B cell (primary cell): Measurements from ENCODE around the gene PLXNA3. TPM values are rescaled to one million over a fixed set of nuclear protein-coding genes. Genes with fewer than 3 reads are reported as not detected.

ENCODE experiments used
- ATAC-seq: fragments of 200-7000 bp; cut with Tn5 transposase; one replicate; pipeline ENCODE4 v1.10.0; 2021; ENCODE audit warnings: low read depth, mild to moderate bottlenecking, moderate number of reproducible peaks, moderate library complexity
- CTCF ChIA-PET: fragments of 350-600 bp; sonication (Branson Sonifier 250); formaldehyde crosslinking; loops from one replicate; lab custom pipeline; 2021; ENCODE audit warnings: antibody characterized with exemption, inconsistent platforms; lab: Charles Lee
- POLR2A ChIA-PET: fragments of 350-600 bp; sonication (Branson Sonifier 250); formaldehyde crosslinking; loops from one replicate; lab custom pipeline; 2021; ENCODE audit warnings: antibody characterized with exemption; lab: Charles Lee
- DNase-seq: peaks from one replicate; pipeline ENCODE4 v3.0.0; 2013
- H2AFZ ChIP-seq: 2 replicates; pipeline ENCODE4 v1.6.1; 2012; ENCODE audit warnings: mild to moderate bottlenecking, low read depth, low read length; ENCODE audit not compliant: insufficient read depth, poor library complexity, severe bottlenecking
- H3K27ac ChIP-seq, 2 donors: 1 replicate in 1 of 2; 2 replicates in 1 of 2; pipeline ENCODE4 v1.5.1; 2012 to 2013; ENCODE audit warnings: low read length in 2 of 2, mild to moderate bottlenecking in 2 of 2, moderate library complexity in 1 of 2
- H3K27me3 ChIP-seq, 4 experiments: fragments of 200-600 bp in 1 of 4; sonication (generic) in 1 of 4; replicated peaks in 1 of 4; 1 replicate in 2 of 4; 2 replicates in 2 of 4; pipeline versions ENCODE4 v1.6.1 to v1.7.0; 2013 to 2016; ENCODE audit warnings: low read length in 3 of 4, mild to moderate bottlenecking in 2 of 4, mixed read lengths in 1 of 4, moderate library complexity in 1 of 4; ENCODE audit not compliant: insufficient read depth in 4 of 4, control insufficient read depth in 3 of 4; ENCODE audit errors: control extremely low read depth in 1 of 4
- H3K36me3 ChIP-seq, 2 experiments: replicated peaks in 1 of 2; 1 replicate in 1 of 2; 2 replicates in 1 of 2; pipeline versions ENCODE4 v1.6.1 to v1.7.1; 2013; ENCODE audit warnings: low read length in 1 of 2; ENCODE audit not compliant: insufficient read depth in 2 of 2, control insufficient read depth in 1 of 2; ENCODE audit errors: control extremely low read depth in 1 of 2, extremely low read depth in 1 of 2
- H3K4me1 ChIP-seq, 2 donors: fragments of 200-600 bp in 1 of 2; sonication (generic) in 1 of 2; 1 replicate in 1 of 2; 2 replicates in 1 of 2; pipeline versions ENCODE4 v1.5.1 to v1.6.1; 2013 to 2017; ENCODE audit warnings: low read length in 2 of 2; ENCODE audit not compliant: control insufficient read depth in 2 of 2, insufficient read depth in 2 of 2
- H3K4me2 ChIP-seq: replicated peaks from 2 replicates; pipeline ENCODE3; 2012; ENCODE audit warnings: mild to moderate bottlenecking, low read depth, low read length; ENCODE audit not compliant: poor library complexity, severe bottlenecking
- H3K4me3 ChIP-seq, 5 experiments: fragments of 200-600 bp in 1 of 5; sonication (generic) in 1 of 5; 1 replicate in 3 of 5; 2 replicates in 2 of 5; pipeline versions ENCODE4 v1.5.1 to v1.7.0; 2011 to 2016; ENCODE audit warnings: low read length in 4 of 5, mild to moderate bottlenecking in 4 of 5, low read depth in 2 of 5, control low read depth in 1 of 5, moderate library complexity in 1 of 5; ENCODE audit not compliant: insufficient read depth in 1 of 5; ENCODE audit errors: control extremely low read depth in 1 of 5, extremely low read depth in 1 of 5
- H3K79me2 ChIP-seq: fragments of 200-600 bp; sonication (generic); one replicate; pipeline ENCODE4 v1.6.0; 2016; ENCODE audit warnings: low read length; ENCODE audit not compliant: control insufficient read depth, insufficient read depth
- H3K9ac ChIP-seq: fragments of 200-600 bp; sonication (generic); 2 replicates; pipeline ENCODE4 v1.6.1; 2017; ENCODE audit warnings: mild to moderate bottlenecking, low read length, moderate library complexity
- H3K9me3 ChIP-seq, 3 donors: one replicate each; pipeline versions ENCODE4 v1.6.1 to v1.7.1; 2013; ENCODE audit warnings: low read length in 2 of 3; ENCODE audit not compliant: control insufficient read depth in 2 of 3, insufficient read depth in 1 of 3; ENCODE audit errors: control extremely low read depth in 1 of 3
- H4K20me1 ChIP-seq: 2 replicates; pipeline ENCODE4 v1.6.0; 2012; ENCODE audit warnings: mild to moderate bottlenecking, low read length; ENCODE audit not compliant: insufficient read depth, control insufficient read depth, poor library complexity, severe bottlenecking
- H3K27ac Mint-ChIP-seq: one replicate; pipeline ENCODE4 v1.8.0; 2021; ENCODE audit warnings: mixed read lengths
- H3K27me3 Mint-ChIP-seq: one replicate; pipeline ENCODE4 v1.8.0; 2021; ENCODE audit warnings: mixed read lengths
- H3K4me1 Mint-ChIP-seq: one replicate; pipeline ENCODE4 v1.8.0; 2021; ENCODE audit warnings: mixed read lengths
- H3K4me3 Mint-ChIP-seq: one replicate; pipeline ENCODE4 v1.8.0; 2021; ENCODE audit warnings: mixed read lengths
- H3K9me3 Mint-ChIP-seq: one replicate; pipeline ENCODE4 v1.8.0; 2022; ENCODE audit warnings: mixed read lengths; ENCODE audit not compliant: insufficient read depth
- CTCF ChIP-seq: fragments of 200-600 bp; IDR thresholded peaks from one replicate; pipeline ENCODE4 v1.8.0; 2022; ENCODE audit warnings: antibody characterized with exemption, mild to moderate bottlenecking
- EZH2 ChIP-seq: IDR thresholded peaks from 2 replicates; pipeline ENCODE4 v1.6.1; 2012; ENCODE audit warnings: borderline replicate concordance, low read depth, mild to moderate bottlenecking, moderate library complexity, low read length; ENCODE audit not compliant: insufficient read depth, poor library complexity, severe bottlenecking
- WGBS: methylation state at CpG from one replicate; pipeline ENCODE4 v1.1.5; 2013; ENCODE audit warnings: missing lambda C conversion rate; ENCODE audit not compliant: insufficient coverage; 5-methylcytosine and 5-hydroxymethylcytosine counted together
- intact Hi-C: fragments of 100-400 bp; cut with micrococcal nuclease; formaldehyde crosslinking; loops from one replicate; pipeline ENCODE4 v1.10.0; 2022
- polyA plus RNA-seq: library from polyadenylated mRNA; depleted of rRNA; stranded (reverse); fragments of >200 nt; gene quantifications from 2 replicates; pipeline ENCODE4 v1.2.3, GENCODE V29; 2012
- total RNA-seq, 2 donors: library from RNA; stranded (reverse); fragments of 120-200 nt in 1 of 2; gene quantifications; 1 replicate in 1 of 2; 2 replicates in 1 of 2; pipeline versions ENCODE4 v1.2.3 to v1.2.4, GENCODE V29; 2013 to 2022

The PLXNA3 gene
- total and polyA plus RNA-seq, 2 donors (not counting 1 experiment from before 2014, with no cell fraction given), result 68.6 to 114 TPM

- intact Hi-C loops, result no loop called here
- 100% methylated on average over 4 of the region's 14 CpGs for WGBS
- CTCF ChIA-PET, result interaction anchor here (1.0 to 1.8 kb wide), 4 partner anchors 28 to 153 kb away, joined by 3 to 7 read pairs (median 6); partner anchors contain the start of genes FLNA and RPL10
- no peaks in the 10 kb centered on the region for H3K9me3 Mint-ChIP-seq
- DNase-seq (no peak), ATAC-seq (no peak)
- H3K79me2 ChIP-seq, result no peaks in the 10 kb centered on the region
- H3K4me1 Mint-ChIP-seq, result peaks cover 11% of the 10 kb centered on the region
- no peak overlapping the region for H3K4me3 Mint-ChIP-seq
- POLR2A ChIA-PET, result interaction anchor here (0.8 kb wide), 1 partner anchor 60 kb away, joined by 6 read pairs; no protein-coding TSS in a partner anchor
- no peaks in the 10 kb centered on the region for H3K27me3 ChIP-seq
- no peaks in the 10 kb centered on the region for H3K27me3 Mint-ChIP-seq
- peak overlapping the region; percentile 10 for H3K27ac Mint-ChIP-seq
- H3K4me3 ChIP-seq, result no peak overlapping the region
- H4K20me1 ChIP-seq, result no peaks in the 10 kb centered on the region
- peaks cover 8 to 13% of the 10 kb centered on the region in 2 donors for H3K4me1 ChIP-seq
- H3K4me2 ChIP-seq, result no peak overlapping the region
- no peak overlapping the region for H2AFZ ChIP-seq
- no peak overlapping the region for H3K27ac ChIP-seq
- H3K9me3 ChIP-seq, result no peaks in the 10 kb centered on the region
- TF ChIP-seq CTCF (no peak), EZH2 (no peak)
- no peaks in the 10 kb centered on the region for H3K36me3 ChIP-seq
- no peak overlapping the region for H3K9ac ChIP-seq
Observed at GRCh38 chrX:154525606-154526490, 67.8 kb downstream of the PLXNA3 start.
